HG03039 (cell line): Measurements from ENCODE around the gene PRTFDC1.
"Not testable (repeated sequence)": the region's sequence is repeated elsewhere in the genome, so short reads cannot be mapped to it uniquely, and the experiment has no call there.

ENCODE experiments used
- ATAC-seq: cut with Tn5 transposase; IDR thresholded peaks from one replicate; pipeline ENCODE4 v1.9.1; 2021; ENCODE audit warnings: mild to moderate bottlenecking, moderate library complexity; ENCODE audit not compliant: unreplicated experiment

The PRTFDC1 gene, protein sequence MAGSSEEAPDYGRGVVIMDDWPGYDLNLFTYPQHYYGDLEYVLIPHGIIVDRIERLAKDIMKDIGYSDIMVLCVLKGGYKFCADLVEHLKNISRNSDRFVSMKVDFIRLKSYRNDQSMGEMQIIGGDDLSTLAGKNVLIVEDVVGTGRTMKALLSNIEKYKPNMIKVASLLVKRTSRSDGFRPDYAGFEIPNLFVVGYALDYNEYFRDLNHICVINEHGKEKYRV

GRCh38 chr10:24952143-24952706, at the start of gene PRTFDC1:
PRTFDC1 (minus strand) TSS chr10:24952606; CDS start chr10:24952575, 31 bp downstream.
- ATAC-seq: peak; percentile 29

DNA sequence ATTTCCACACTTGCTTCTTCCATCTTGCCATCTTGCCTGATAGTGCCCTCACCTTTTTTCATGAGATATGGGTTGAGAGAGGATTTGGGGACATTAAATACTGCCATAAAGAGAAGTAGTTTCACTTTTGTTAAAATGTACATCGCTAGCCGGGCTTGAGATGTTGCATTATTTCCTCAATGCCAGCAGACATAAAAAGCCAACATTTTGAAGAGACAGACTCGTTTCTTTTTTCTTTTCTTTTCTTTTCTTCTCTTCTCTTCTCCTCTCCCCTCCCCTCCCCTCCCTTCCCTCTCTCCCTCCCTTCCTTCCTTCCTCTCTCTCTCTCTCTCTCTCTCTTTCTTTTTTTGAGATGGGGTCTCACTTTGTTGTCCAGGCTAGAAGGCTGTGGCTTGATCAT, 45.6 kb upstream of the PRTFDC1 start:
- no peak for ATAC-seq

DNA sequence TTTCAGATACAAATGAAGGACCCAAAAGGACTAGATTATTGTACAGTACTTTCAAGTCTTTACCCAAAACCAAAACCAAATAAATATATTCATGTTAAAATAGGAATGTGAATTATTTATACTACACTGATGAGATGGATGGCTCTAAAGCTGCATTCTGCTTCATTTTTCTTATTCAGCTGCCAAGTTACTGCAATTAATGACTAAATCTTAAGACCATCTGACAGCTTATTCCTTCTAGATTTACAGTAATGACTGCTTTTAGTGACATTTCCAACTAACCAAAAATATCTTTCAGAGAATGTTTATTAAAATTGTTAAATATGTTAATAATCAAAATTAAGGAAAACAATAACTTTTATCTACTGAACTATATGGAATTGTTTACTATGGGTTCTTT, 42.7 kb upstream of the PRTFDC1 start:
- ATAC-seq: no peak

DNA sequence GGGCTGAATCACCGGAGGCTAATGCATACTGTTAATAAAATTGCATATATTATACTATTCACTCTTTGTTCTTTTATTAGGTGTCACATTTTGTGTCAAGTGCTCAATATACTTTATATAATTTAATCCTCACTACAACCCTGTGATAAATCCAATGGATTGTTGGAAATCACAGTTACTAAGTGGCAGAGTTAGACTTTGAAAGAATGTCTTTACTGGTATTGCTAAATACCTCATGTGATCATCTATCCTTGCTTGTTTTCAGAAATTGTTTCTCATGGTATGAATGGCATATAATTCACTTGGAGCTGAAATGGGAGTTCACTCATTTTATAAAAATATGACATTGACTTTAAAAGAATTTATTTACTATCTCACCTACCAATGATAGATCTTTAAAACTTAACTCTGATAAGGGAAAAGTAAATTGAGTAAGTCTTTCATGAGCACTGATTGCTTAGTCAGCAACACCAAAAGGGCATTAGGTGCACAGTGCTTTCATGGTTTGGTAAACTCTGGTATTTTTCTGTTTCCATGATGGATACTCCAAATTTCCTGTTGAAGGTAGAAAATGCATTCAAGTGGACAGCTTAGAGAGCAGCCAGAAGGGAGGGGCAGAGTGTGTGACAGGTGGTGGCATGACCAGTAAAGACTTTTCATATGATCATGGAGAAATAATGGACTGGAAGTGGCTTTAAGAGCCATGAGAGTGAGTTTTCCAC, 41.0 kb upstream of the PRTFDC1 start:
- no peak for ATAC-seq

DNA sequence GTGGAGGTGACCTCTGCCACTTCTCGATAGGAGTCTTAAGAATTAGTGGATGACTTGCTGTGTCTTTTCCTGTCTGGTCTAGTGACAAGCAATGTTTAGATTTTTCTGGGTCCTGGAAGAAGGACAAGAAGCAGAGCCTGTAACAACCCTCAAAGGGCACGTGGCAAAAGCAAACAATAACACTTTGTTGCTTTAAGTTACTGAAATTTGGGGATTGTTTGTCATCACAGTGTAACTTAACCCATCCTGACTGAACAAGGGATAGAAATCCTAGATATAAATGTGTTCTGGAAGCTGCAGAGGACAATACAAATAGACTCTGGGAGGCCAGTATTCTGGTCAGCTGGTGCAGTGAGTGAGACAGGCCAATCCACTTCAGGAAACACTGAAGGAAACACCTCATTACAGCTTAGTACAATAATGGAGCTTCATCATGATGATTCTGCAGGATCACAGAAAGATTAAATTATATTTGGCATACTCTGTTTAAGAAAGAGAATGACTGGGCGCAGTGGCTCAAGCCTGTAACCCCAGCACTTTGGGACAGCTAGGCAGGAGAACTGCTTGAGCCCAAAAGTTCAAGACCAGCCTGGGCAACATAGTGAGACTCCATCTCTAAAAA, 40.2 kb upstream of the PRTFDC1 start:
- ATAC-seq: no peak

- no peak for ATAC-seq
Observed at GRCh38 chr10:24991298-24991697, 38.9 kb upstream of the PRTFDC1 start.

GRCh38 chr10:24989867-24990266, 37.5 kb upstream of the PRTFDC1 start:
- ATAC-seq: no peak

DNA sequence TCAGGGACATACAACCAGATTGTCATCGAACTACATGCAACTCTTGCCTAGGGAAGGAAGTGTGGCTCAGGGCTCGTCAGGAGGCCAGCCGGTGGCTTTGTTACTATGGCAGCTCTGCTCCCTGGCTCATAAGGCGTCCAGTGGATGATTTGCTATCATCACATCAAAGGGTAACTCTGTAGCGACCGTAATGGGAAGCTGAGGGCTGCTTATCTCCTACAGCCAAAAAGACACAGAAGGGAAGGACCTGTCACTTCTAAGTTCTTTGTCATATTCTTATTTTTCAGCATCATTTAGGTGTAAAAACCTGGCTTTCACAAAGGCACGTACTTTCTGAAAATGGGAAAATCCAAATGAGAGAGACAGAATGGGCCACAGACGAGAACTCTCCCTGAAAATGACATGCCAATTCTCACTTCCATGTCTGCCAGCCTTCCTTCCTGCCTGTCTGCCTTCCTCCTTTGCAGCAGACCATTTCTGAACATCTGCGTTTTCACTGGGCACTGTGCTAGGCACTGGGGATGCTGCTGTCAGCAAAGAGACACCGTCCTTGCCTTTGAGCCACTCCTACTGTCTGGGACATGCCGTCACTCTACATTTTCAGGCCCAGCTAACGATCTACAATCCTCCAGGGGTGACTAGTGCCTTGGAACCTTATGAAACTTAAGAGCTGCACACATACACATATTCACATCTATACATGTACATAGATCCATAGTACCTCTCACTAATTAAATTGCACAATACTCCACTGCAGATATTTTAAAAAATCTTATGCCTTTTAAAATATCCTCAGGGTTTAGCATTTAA, 36.6 kb upstream of the PRTFDC1 start:
- ATAC-seq: no peak

- no peak for ATAC-seq
Observed at GRCh38 chr10:24984906-24985305, 32.5 kb upstream of the PRTFDC1 start.

DNA sequence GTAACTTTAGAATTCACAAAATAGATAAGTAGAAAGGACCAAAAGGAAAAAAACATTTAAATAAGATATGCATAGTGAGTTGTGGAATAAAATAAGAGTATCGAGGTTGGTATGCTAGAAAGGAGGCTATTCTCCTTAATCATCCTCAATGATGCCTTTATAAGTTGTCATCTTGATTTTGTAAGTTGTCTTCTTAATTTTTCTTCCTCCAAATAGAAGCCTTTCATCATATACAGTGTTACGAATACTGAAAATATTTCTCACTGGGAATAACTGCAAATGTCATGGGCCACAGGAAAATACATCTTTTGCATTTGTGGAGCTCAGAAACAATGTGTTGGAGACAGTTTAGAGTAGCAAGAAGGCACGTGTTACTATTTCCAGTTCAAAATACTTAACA, 31.5 kb upstream of the PRTFDC1 start:
- no peak for ATAC-seq

DNA sequence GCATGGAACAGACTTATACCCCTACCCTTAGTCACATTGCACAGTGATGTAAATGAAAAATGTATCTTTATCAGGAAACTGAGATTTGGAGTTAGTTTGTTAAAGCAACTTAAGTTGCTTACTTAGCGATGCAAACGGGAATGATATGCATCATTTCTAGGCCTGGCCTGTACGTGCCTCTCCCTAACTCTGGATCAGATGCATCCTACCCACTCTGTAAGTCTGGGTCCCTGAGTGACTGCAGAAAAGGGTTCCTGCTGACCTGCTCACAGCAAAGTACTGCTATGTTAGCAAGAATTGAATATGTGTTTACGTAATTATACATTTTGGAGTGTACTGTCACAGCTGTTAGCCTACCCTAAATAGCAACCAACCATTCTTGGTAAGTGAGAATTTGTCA, 30.7 kb upstream of the PRTFDC1 start:
- no peak for ATAC-seq

DNA sequence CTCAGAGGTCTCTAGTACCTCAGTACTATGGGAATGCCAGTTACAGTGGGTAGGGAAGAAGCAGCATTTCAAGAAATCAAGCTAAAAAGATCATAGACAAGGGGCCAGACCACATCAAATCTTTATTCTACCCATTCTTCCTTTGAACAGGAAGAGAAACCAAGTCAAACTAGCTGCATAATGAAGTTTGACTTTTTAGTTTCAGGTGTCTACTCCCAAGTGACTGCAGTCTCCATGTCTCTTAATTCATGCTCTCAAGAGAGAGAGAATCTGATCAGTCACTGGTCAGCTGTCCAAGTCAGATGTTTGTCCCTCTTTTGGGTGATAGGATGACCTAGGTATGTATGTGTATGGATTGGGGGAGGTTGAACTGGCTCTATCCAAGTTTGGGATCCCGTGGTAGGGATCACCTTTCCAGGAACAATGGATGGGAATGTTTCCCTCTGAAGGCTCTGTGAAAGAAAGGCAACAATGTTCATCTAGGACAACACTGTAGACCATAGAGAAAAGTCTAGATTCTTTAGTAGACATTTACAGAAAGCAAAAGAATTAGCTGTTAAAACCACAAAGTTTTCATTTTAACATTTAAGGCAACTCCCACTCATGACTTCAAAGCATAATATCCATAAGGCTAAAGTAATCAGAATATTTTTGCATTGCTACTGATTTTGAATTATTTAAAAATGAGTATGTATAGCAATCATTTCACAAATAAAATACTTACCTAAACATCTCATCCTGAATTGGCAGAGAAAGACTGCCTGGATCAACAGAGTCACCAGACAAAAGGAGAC, 30.1 kb upstream of the PRTFDC1 start:
- no peak for ATAC-seq

DNA sequence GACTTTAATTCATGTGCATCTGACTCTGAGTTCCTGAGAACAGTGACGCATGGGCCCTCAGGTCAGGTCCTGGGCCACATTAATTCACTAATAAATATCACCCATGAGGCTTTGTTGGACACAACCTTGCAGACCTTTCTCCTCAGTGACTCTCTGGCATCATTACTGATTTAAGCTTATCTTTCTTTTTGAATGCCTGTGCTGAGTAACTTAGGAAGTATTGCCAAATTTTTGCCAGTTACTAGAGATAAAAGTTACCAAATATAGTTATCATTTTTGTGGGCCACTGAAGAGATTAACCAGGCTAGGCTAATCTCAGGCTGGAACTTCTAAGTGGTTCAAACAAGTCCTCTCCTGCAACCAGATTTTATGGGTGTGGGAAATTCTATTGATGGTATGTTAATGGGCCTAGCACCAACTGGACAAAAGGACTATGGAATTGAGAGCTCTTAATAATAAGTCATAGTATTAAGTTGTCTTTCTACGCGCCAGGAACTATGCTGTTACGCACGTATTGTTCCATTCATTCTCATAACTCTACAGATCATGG, 28.8 kb upstream of the PRTFDC1 start:
- no peak for ATAC-seq

DNA sequence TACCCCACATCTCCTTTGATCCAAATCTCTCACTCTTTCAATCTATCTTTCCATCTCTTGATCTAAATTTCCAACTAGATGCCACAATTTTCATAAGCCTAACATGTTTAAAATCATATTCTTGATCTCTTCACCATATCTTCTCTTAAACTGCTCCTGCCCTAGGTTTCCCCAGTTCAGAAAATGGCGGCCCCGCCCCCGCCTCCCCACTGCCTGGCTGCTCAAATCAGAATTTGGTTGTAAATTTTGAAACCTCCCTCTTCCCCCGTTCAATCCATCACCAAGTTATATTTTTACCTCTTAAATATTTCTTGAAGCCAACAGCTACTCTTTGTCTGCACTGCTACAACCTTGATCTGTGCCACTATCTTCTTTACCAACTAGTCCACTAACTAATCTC, 27.3 kb upstream of the PRTFDC1 start:
- no peak for ATAC-seq

GRCh38 chr10:24974976-24975375, 22.6 kb upstream of the PRTFDC1 start:
- ATAC-seq: no peak

DNA sequence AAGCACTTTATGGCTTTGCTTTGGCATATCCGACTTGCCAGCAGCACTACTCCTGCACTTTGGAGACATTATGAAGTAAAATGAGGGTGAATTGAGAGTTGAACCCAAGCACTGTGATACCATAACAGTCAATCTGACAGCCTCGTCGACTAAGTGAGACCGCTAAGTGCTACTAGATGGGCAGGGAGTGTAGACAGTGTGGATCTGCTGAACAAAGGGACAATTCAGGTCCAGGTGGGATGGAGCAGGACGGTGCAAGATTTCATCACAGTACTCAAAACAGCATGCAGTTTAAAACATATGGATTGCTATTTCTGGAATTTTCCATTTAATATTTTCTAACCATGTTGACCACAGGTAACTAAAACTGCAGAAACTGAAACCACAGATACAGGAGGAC, 20.8 kb upstream of the PRTFDC1 start:
- ATAC-seq: no peak

- ATAC-seq: no peak
Observed at GRCh38 chr10:24971374-24971773, 19.0 kb upstream of the PRTFDC1 start.

GRCh38 chr10:24969841-24970281, 17.5 kb upstream of the PRTFDC1 start:
- ATAC-seq: no peak

- not testable (repeated sequence) for ATAC-seq
Observed at GRCh38 chr10:24968951-24969350, 16.5 kb upstream of the PRTFDC1 start.

GRCh38 chr10:24968349-24968748, 15.9 kb upstream of the PRTFDC1 start:
- ATAC-seq: no peak
